Vagina (tissue), 2 donors: ENCODE results near the gene FRMD4A. TPM values are rescaled to one million over a fixed set of nuclear protein-coding genes. Genes with fewer than 3 reads are reported as not detected.

Experiments used
- DNase-seq, 2 donors: peaks; one replicate each; pipeline ENCODE4 v3.0.0-alpha.2; 2017; ENCODE audit errors: extremely low spot score in 2 of 2
- H3K27ac ChIP-seq: fragments of 200-600 bp; sonication (generic); one replicate; pipeline ENCODE4 v1.5.1; 2019
- H3K27me3 ChIP-seq: fragments of 200-600 bp; sonication (generic); one replicate; pipeline ENCODE4 v1.5.1; 2019
- H3K36me3 ChIP-seq, 2 donors: fragments of 200-600 bp; sonication (generic); one replicate each; pipeline ENCODE4 v1.5.1; 2017 to 2019
- H3K4me1 ChIP-seq: fragments of 200-600 bp; sonication (generic); one replicate; pipeline ENCODE4 v1.5.1; 2019
- H3K4me3 ChIP-seq, 2 donors: fragments of 200-600 bp; sonication (generic); 1 replicate in 1 of 2; 2 replicates in 1 of 2; pipeline ENCODE4 v1.5.1; 2016 to 2019
- H3K9me3 ChIP-seq: fragments of 200-600 bp; sonication (generic); one replicate; pipeline ENCODE4 v1.5.1; 2019
- CTCF ChIP-seq, 3 experiments: fragments of 450-650 bp in 2 of 3; fragments of 200-600 bp in 1 of 3; sonication (generic) in 1 of 3; IDR thresholded peaks; one replicate each; pipeline ENCODE4 v1.5.1; 2017 to 2019; ENCODE audit warnings: antibody characterized with exemption in 3 of 3, mild to moderate bottlenecking in 2 of 3, moderate library complexity in 2 of 3
- POLR2A ChIP-seq, 2 donors: fragments of 450-650 bp; IDR thresholded peaks; one replicate each; pipeline ENCODE4 v1.6.1; 2017; ENCODE audit warnings: antibody characterized with exemption in 2 of 2, mild to moderate bottlenecking in 2 of 2, moderate library complexity in 2 of 2
- POLR2AphosphoS5 ChIP-seq, 2 donors: sonication (generic); formaldehyde crosslinking; IDR thresholded peaks; one replicate each; pipeline ENCODE4 v1.9.0; 2017; ENCODE audit warnings: antibody characterized with exemption in 2 of 2, mild to moderate bottlenecking in 2 of 2, low read depth in 1 of 2; ENCODE audit not compliant: insufficient read depth in 1 of 2
- intact Hi-C: fragments of 100-400 bp; cut with DNase I; formaldehyde crosslinking; loops from one replicate; pipeline ENCODE4 v1.15.1; 2023
- total RNA-seq: library from RNA; depleted of rRNA; stranded (reverse); fragments of >200 nt; gene quantifications from one replicate; pipeline ENCODE4 v1.2.3, GENCODE V29; 2016

FRMD4A gene
- total RNA-seq, 1 donor from 2014 or later = 24.8 TPM

- intact Hi-C loops = loop anchor here (10.0 kb wide), 1 partner anchor 299 kb away; no protein-coding TSS in a partner anchor
- no peaks in the 10 kb centered on the region for H3K27me3 ChIP-seq
- H3K9me3 ChIP-seq = no peaks in the 10 kb centered on the region
- H3K4me3 ChIP-seq = no peak overlapping the region
- no peak for TF ChIP-seq POLR2A (IDR thresholded peaks at IDR 0.05)
- TF ChIP-seq POLR2AphosphoS5 (IDR thresholded peaks at IDR 0.05; ENCODE audit: insufficient read depth in 1 of 2, low read depth in 1 of 2) = no peak
- TF ChIP-seq CTCF (IDR thresholded peaks at IDR 0.05) = no peak
- H3K27ac ChIP-seq = no peak overlapping the region
- H3K4me1 ChIP-seq = no peaks in the 10 kb centered on the region
- DNase-seq = no peak
- H3K36me3 ChIP-seq = no peaks in the 10 kb centered on the region
These were observed 377.4 kb downstream of the FRMD4A start for GRCh38 chr10:13953371-13953770.

DNA sequence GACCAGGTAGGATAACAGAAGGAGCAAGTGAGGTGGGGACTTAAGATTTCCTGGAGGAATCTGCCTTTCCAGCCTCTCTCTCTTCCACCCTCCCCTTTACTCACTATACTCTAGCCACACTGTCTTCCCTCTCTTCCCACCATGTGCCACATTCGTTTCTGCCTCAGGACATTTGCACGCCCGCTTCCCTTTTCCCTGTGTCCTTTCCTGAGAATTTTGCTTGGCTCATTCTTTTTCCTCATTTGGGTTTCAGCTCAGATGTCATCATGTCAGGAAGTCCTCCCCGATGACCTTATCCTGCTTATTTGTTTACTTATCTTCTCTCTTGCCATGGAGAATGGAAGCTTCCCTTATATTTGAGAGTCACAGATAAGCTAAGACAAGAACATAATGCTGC is 380.2 kb downstream of the FRMD4A start:
- Histone ChIP-seq H3K36me3 (no peaks in the 10 kb centered on the region), H3K4me3 (no peak overlapping the region)
- intact Hi-C loops = loop anchor here (10.0 kb wide), 1 partner anchor 296 kb away; no protein-coding TSS in a partner anchor

DNA sequence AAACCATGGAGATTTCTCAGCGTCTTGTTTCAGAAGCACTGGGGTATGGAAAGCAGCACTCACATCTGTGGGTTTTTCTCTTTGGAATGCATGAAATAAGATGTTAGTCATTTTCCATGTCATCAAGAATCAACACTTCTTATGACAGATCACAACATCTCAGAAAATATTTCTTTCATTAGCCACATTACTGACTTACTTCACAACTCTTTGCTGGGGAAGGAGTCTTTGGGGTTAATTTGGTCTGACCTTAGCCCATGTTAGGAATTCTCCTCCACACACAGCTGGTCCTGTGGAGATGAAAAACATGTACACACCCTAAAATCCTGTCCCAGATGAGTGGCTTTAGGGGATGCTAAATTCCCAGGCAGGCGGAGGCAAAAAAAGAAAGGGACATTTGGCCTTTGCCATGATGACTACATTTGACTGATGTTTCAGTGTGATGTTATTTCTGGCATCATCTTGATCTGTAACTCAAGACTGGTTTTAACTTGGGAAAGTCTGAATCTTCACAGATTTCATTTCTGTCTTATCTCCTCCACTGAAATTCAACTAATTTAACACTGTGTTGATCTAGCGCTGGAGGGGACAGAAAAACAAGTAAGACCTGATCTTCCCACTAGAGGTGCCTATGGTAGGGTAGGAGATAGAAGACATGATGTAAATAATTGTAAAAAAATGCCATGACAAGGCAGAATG is 380.7 kb downstream of the FRMD4A start:
- Histone ChIP-seq H3K27me3 (no peaks in the 10 kb centered on the region), H3K27ac (peak overlapping the region; percentile 21), H3K36me3 (no peaks in the 10 kb centered on the region), H3K9me3 (no peaks in the 10 kb centered on the region), H3K4me3 (no peak overlapping the region), H3K4me1 (peaks cover 18% of the 10 kb centered on the region)
- DNase-seq = no peak
- intact Hi-C loops = loop anchor here (10.0 kb wide), 1 partner anchor 295 kb away; no protein-coding TSS in a partner anchor
- TF ChIP-seq CTCF (IDR thresholded peaks at IDR 0.05) = no peak
- no peak for TF ChIP-seq POLR2AphosphoS5 (IDR thresholded peaks at IDR 0.05; ENCODE audit: insufficient read depth in 1 of 2, low read depth in 1 of 2)
- TF ChIP-seq POLR2A (IDR thresholded peaks at IDR 0.05) = no peak

More for the DNA sequence above, 380.2 kb downstream of the FRMD4A start:
- peak overlapping the region; percentile 21 for H3K27ac ChIP-seq
- no peak for DNase-seq
- no peaks in the 10 kb centered on the region for H3K9me3 ChIP-seq
- H3K27me3 ChIP-seq = no peaks in the 10 kb centered on the region
- TF ChIP-seq POLR2A (IDR thresholded peaks at IDR 0.05) = no peak
- no peak for TF ChIP-seq POLR2AphosphoS5 (IDR thresholded peaks at IDR 0.05; ENCODE audit: insufficient read depth in 1 of 2, low read depth in 1 of 2)
- peaks cover 18% of the 10 kb centered on the region for H3K4me1 ChIP-seq

- TF ChIP-seq POLR2A (IDR thresholded peaks at IDR 0.05) (no peak), CTCF (IDR thresholded peaks at IDR 0.05) (no peak), POLR2AphosphoS5 (IDR thresholded peaks at IDR 0.05; ENCODE audit: insufficient read depth in 1 of 2, low read depth in 1 of 2) (no peak)
- H3K27ac ChIP-seq = peak overlapping the region; percentile 40
- H3K27me3 ChIP-seq = no peaks in the 10 kb centered on the region
- no peak for DNase-seq
- no peaks in the 10 kb centered on the region for H3K9me3 ChIP-seq
- H3K4me1 ChIP-seq = peaks cover 18% of the 10 kb centered on the region
- intact Hi-C loops = no loop called here
- H3K4me3 ChIP-seq = no peak overlapping the region
- H3K36me3 ChIP-seq = no peaks in the 10 kb centered on the region
These were observed 384.6 kb downstream of the FRMD4A start for GRCh38 chr10:13946209-13946460.

- DNase-seq = no peak
- TF ChIP-seq POLR2A (IDR thresholded peaks at IDR 0.05) = no peak
- peak in 1 of 2 donors; percentile 21 for TF ChIP-seq POLR2AphosphoS5 (IDR thresholded peaks at IDR 0.05; ENCODE audit: insufficient read depth in 1 of 2, low read depth in 1 of 2)
- no peaks in the 10 kb centered on the region for H3K27me3 ChIP-seq
- H3K27ac ChIP-seq = peak overlapping the region; percentile 40
- peaks cover 18% of the 10 kb centered on the region for H3K4me1 ChIP-seq
- H3K36me3 ChIP-seq = no peaks in the 10 kb centered on the region
- no peaks in the 10 kb centered on the region for H3K9me3 ChIP-seq
- no peak overlapping the region for H3K4me3 ChIP-seq
- intact Hi-C loops = no loop called here
These were observed 385.1 kb downstream of the FRMD4A start for GRCh38 chr10:13945390-13946208.
